GM21825 (cell line): ENCODE measurements around the gene ZNF776.
"Not testable (repeated sequence)": the region's sequence is repeated elsewhere in the genome, so short reads cannot be mapped to it uniquely, and the experiment has no call there.

Source experiments
- ATAC-seq: cut with Tn5 transposase; IDR thresholded peaks from one replicate; pipeline ENCODE4 v1.9.1; 2021; ENCODE audit warnings: mild to moderate bottlenecking, moderate library complexity; ENCODE audit not compliant: unreplicated experiment

The ZNF776 gene

GRCh38 chr19:57746580-57747471 lies at the start of gene ZNF776:
ZNF776 (plus strand) TSS chr19:57746815; CDS start chr19:57747059, 244 bp downstream.
- peak; percentile 95 for ATAC-seq

DNA sequence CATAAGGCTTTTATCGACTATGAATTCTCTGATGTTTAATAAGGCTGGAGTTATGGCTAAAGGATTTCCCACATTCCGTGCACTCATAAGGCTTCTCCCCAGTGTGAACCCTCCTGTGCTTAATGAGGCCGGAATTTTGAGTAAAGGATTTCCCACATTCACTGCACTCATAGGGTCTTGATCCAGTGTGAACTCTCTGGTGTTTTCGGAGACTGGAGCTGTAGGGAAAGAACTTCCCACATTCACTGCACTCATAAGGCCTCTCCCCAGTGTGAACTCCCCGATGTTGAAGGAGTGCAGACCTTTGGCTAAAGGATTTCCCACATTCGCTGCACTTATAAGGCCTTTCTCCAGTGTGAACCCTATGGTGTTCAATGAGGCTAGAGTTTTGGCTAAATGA lies 45.0 kb upstream of the ZNF776 start:
- ATAC-seq, result no peak

GRCh38 chr19:57706346-57706745 lies 40.3 kb upstream of the ZNF776 start:
- no peak for ATAC-seq

- ATAC-seq, result no peak
Measured at GRCh38 chr19:57708641-57709361, 37.8 kb upstream of the ZNF776 start, which contains the start of gene ZNF154. ZNF154 (minus strand) TSS chr19:57709204; CDS start chr19:57708971, 233 bp downstream.

GRCh38 chr19:57709616-57710015 lies 37.0 kb upstream of the ZNF776 start:
- no peak for ATAC-seq

DNA sequence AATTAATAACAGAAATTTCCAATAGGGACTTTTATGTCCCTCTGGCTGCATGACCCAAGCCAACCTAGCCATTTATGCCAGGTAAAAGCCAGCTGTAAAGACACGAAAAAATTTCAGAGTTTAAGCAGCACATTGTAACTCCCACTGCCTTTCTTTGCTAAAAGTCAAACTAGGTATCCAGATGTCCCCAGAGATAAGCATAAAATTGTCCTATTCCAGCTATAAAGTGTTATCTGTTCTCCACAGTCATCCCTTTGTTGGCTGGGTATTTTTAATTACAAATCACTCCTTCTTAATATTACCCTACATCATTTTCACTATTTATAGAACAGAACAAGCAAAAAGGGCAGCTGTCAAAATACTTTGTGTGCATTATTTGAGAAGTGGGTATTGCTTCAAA lies 34.4 kb upstream of the ZNF776 start:
- ATAC-seq, result no peak

DNA sequence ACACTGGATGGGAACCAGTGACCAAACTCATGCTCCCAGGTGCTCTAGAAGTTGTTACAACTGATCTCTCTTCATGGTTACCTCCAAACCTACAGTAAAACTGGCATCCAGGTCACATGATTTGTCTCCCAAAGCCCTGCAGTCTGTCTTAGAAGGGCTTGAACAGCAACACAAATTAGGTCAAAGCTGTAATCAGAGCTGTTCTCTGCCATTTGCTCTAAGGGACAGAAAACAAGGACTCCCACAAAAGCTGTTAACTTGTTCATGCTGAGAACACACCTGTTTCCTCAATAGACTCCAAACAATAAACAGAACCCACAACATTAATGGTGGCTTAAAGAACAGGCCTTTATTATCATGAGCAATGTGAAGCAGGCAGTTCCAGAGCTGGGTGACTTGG lies 27.2 kb upstream of the ZNF776 start:
- ATAC-seq, result no peak

- no peak for ATAC-seq
Measured at GRCh38 chr19:57719901-57720519, 26.6 kb upstream of the ZNF776 start.

- no peak for ATAC-seq
Measured at GRCh38 chr19:57720878-57721277, 25.7 kb upstream of the ZNF776 start.

DNA sequence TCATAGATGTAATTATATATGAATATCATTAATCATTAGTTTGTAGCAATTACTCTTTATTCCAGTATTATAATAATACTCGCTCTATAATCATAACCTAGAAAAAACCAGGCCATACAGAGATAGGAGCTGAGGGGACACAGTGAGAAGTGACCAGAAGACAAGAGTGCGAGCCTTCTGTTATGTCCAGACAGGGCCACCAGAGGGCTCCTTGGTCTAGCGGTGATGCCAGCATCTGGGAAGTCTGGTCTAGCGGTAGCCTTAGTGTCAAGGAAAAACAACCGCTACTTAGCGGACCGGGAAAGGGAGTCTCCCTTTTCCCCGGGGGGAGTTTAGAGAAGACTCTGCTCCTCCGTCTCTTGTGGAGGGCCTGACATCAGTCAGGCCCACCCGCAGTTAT lies 8.3 kb upstream of the ZNF776 start:
- not testable (repeated sequence) for ATAC-seq

GRCh38 chr19:57738770-57739169 lies 7.8 kb upstream of the ZNF776 start:
- ATAC-seq, result not testable (repeated sequence)

DNA sequence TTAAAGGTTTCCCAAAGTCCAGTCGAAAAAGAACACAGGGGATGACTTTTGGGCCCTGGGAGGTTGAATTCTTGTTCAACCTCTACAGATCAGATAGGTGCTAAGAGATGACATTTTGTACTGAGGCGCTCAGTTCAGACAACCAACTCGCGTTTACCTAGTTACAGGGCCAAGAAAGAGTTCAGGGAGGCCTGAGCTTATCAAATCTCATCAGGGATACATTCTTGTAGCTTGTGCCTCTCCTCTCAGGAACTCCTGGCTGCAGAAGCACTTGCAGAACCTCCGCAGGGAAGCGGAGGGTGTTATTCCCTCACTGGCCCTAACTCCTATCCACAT lies 825 bp downstream of the ZNF776 start:
- no peak for ATAC-seq

DNA sequence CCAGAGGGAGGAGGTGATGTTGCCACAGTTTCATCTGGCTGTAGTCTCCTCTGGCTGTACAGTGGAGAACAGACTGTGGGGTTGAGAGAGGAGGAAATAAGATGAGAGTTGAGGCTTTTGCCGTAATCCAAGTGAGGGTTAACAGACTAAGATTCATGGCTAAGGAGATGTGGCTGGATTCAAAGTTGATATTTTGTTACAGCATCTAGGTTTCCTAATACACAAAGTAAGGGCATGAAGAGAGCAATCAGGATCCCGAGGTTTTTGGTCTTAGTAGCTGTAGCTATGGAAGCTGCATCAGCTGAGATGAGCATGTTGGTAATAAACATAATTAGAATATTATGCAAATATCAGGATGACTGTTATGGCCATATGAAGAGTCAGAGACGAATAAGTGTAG lies 1.4 kb downstream of the ZNF776 start:
- ATAC-seq, result no peak

GRCh38 chr19:57754091-57754673 lies 7.6 kb downstream of the ZNF776 start:
- no peak for ATAC-seq

DNA sequence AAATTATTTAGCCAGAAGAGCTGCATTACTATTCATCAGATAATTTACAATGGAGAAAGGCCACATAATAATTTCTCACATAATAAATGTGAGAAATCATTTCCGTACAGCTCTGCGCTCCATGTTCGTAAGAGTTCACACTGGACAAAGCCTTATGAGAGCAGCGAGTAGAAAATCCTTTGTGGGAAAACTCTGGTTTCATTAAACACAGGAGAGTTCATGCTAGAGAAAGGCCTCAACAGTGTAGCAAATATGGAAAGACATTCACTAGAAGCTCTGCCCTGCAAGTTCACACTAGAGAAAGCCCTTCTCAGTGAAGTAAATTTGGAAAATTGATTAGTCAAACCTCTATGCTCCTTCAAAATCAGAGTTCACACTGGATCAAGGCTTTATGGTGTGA lies 8.4 kb downstream of the ZNF776 start:
- ATAC-seq, result no peak

GRCh38 chr19:57757941-57758340 lies 11.3 kb downstream of the ZNF776 start:
- ATAC-seq, result no peak

- no peak for ATAC-seq
Measured at GRCh38 chr19:57759096-57759495, 12.5 kb downstream of the ZNF776 start.

DNA sequence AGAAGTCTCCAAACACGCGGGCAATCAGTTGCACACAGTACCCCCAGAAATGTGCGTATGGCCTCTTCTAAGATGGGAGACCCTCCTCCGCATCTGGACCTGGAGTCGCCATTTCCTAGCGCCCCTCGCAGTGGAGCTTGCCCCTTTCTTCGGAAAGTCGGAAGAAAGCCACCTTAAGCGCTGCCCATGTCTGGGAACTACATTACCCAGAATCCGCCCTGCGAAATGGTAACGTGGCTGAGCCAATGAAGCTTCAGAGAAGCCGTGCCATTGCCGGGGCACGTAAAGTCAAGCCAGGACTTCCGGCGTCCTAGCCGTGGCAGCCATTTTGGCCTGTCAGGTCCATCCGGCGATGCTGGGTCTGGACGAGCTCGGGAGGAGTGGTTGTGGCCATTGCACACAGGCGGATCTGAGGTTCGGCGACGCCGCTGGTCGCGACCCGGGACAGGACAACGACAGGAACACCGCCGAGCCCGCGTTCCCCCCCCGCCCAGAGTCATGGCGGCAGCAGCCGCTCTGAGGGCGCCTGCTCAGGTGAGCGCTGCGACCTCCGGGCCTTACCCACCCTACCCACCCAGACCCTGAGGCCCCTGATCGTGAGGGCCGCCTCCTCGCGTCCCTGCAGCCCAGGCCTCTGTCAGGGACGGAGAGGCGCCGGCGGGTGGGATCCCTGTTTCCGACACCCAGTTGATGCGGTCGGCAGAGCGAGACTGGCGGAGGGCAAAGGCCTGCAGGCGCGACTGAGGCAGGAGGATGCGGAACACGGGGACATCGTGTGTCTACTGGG lies 22.9 kb downstream of the ZNF776 start, which contains the start of gene ZNF586:
TSS of gene ZNF586 (plus strand) at position 332 of the 787 bp plus-strand sequence. CDS start at position 499, 167 bp downstream.
- ATAC-seq, result peak; percentile 98

DNA sequence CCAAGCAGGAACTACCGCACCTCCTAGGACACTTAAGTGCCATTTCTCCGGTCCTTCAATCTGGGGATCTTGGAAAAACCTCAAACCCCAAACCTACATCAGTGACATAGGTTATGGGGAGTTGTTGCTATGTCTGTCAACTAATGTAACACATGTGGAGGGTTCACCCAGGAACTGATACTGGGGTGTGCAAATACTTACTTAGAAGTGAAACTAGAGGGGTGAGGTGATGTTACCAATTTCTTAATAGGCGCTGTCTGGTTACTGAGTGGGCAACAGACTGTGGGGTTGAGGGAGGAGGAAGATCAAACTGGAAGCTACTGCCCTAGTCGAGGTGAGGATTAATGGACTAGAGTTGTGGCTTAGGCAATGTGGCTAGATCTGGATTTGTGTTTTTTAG lies 24.8 kb downstream of the ZNF776 start:
- no peak for ATAC-seq

DNA sequence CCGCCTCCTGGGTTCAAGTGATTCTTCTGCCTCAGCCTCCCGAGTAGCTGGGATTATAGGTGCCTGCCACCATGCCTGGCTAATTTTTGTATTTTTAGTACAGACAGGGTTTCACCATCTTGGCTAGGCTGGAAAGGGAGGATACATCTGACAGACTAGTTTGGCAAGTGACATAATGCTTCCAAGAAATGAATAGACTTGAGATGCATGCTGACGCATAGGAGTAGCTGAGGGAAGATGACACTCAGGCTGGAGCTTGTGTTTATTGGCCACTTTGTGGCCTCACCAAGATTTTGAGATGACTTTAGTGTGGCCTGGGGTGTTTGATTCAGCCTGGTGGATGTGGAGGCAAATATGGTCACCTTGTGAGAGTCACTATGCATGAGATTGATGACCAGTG lies 26.9 kb downstream of the ZNF776 start:
- no peak for ATAC-seq
